GM12878 (cell line): ENCODE measurements around the gene PIGBOS1. TPM values are rescaled to one million over a fixed set of nuclear protein-coding genes. Genes with fewer than 3 reads are reported as not detected.

Experiments
- ATAC-seq: fragments of 200-7000 bp; cut with Tn5 transposase; 3 replicates; pipeline ENCODE4 v1.9.1; 2020; ENCODE audit warnings: mild to moderate bottlenecking, moderate library complexity
- Bru-seq: library from RNA; stranded (reverse); fragments of 400-500 nt; gene quantifications from one replicate; lab custom pipeline; 2021; lab: Mats Ljungman, UMichigan
- BruChase-seq, 2 experiments: library from RNA; stranded (reverse); fragments of 400-500 nt; gene quantifications; one replicate each; lab custom pipeline; 2021; lab: Mats Ljungman, UMichigan
- BruUV-seq: library from RNA; stranded (reverse); fragments of 400-500 nt; replicated peaks from 2 replicates; lab custom pipeline; 2021; lab: Mats Ljungman, UMichigan
- CTCF ChIA-PET: fragments of 300-600 bp; sonication (Branson Sonifier 250); formaldehyde crosslinking; extraction: SDS; loops from one replicate; lab custom pipeline; 2021; ENCODE audit warnings: inconsistent platforms; lab: Yijun Ruan, JAX
- POLR2A ChIA-PET: fragments of 350-600 bp; formaldehyde crosslinking; extraction: SDS; loops from one replicate; lab custom pipeline; 2021; ENCODE audit warnings: inconsistent platforms; lab: Charles Lee
- RAD21 ChIA-PET: fragments of 300-600 bp; sonication (Branson Sonifier 250); formaldehyde crosslinking; loops from one replicate; lab custom pipeline; 2023; ENCODE audit warnings: antibody characterized with exemption; ENCODE audit not compliant: unreplicated experiment; lab: Charles Lee
- SMC1A ChIA-PET: fragments of 300-600 bp; sonication (Branson Sonifier 250); formaldehyde crosslinking; loops from one replicate; lab custom pipeline; 2023; ENCODE audit not compliant: unreplicated experiment, uncharacterized antibody; lab: Charles Lee
- DNase-seq: peaks from one replicate; pipeline ENCODE4 v3.0.0-alpha.2; 2011; ENCODE audit warnings: low read depth, low spot score
- FAIRE-seq: peaks from 3 replicates; lab custom pipeline; 2011; peaks lifted over from hg19 to GRCh38; lab: Jason Lieb, UNC
- H2AFZ ChIP-seq: 2 replicates; pipeline ENCODE4 v1.6.0; 2011; ENCODE audit warnings: low read depth, low read length, control low read depth; ENCODE audit not compliant: control insufficient read depth
- H3K27ac ChIP-seq: 2 replicates; pipeline ENCODE4 v1.5.1; 2011; ENCODE audit warnings: control low read depth; ENCODE audit not compliant: control insufficient read depth, insufficient read depth
- H3K27me3 ChIP-seq, 2 experiments: replicated peaks in 1 of 2; 2 replicates each; pipeline versions ENCODE4 v1.6.0 to v1.6.1; 2011; ENCODE audit warnings: low read length in 1 of 2; ENCODE audit not compliant: control insufficient read depth in 2 of 2, insufficient read depth in 2 of 2
- H3K36me3 ChIP-seq, 2 experiments: 2 replicates each; pipeline ENCODE4 v1.5.1; 2011; ENCODE audit warnings: low read length in 1 of 2; ENCODE audit not compliant: control insufficient read depth in 2 of 2, insufficient read depth in 2 of 2
- H3K4me1 ChIP-seq: 2 replicates; pipeline ENCODE4 v1.6.1; 2011; ENCODE audit warnings: mild to moderate bottlenecking, low read length, moderate library complexity, mixed read lengths; ENCODE audit not compliant: control insufficient read depth, insufficient read depth
- H3K4me2 ChIP-seq: 2 replicates; pipeline ENCODE4 v1.6.0; 2011; ENCODE audit warnings: control low read depth; ENCODE audit not compliant: control insufficient read depth, insufficient read depth
- H3K4me3 ChIP-seq: fragments of 200-600 bp; sonication (generic); 2 replicates; pipeline ENCODE4 v1.5.1; 2016
- H3K79me2 ChIP-seq: 2 replicates; pipeline ENCODE4 v1.6.0; 2011; ENCODE audit warnings: low read length; ENCODE audit not compliant: control insufficient read depth, insufficient read depth
- H3K9ac ChIP-seq: 2 replicates; pipeline ENCODE4 v1.8.0; 2011; ENCODE audit warnings: low read length, control low read depth, mixed read lengths; ENCODE audit not compliant: control insufficient read depth, insufficient read depth
- H3K9me3 ChIP-seq: replicated peaks from 3 replicates; pipeline ENCODE4 v1.5.1; 2011; ENCODE audit warnings: mild to moderate bottlenecking, low read length; ENCODE audit not compliant: control insufficient read depth, insufficient read depth
- H4K20me1 ChIP-seq: 2 replicates; pipeline ENCODE4 v1.6.0; 2011; ENCODE audit not compliant: control insufficient read depth, insufficient read depth
- ASH2L ChIP-seq: fragments of 300-600, 200-600 bp; sonication (generic); IDR thresholded peaks from 2 replicates; pipeline ENCODE4 v1.6.1; 2017; ENCODE audit warnings: low read depth, mild to moderate bottlenecking, borderline replicate concordance
- ATF7 ChIP-seq: fragments of 450-650 bp; IDR thresholded peaks from 2 replicates; pipeline ENCODE4 v1.6.1; 2016; ENCODE audit warnings: low read depth, mild to moderate bottlenecking
- BCL11A ChIP-seq: IDR thresholded peaks from 2 replicates; pipeline ENCODE4 v1.6.1; 2011; ENCODE audit warnings: low read depth, low read length
- CREM ChIP-seq: IDR thresholded peaks from 2 replicates; pipeline ENCODE4 v1.6.1; 2014; ENCODE audit warnings: antibody characterized with exemption, low read depth
- E2F4 ChIP-seq: IDR thresholded peaks from 2 replicates; pipeline ENCODE4 v1.6.1; 2012; ENCODE audit warnings: low read depth, low read length, improper control_type of control experiment
- FOXK2 ChIP-seq: fragments of 450-650 bp; IDR thresholded peaks from 2 replicates; pipeline ENCODE4 v1.6.1; 2017; ENCODE audit warnings: mild to moderate bottlenecking, moderate library complexity
- HDGF ChIP-seq: fragments of 450-650 bp; IDR thresholded peaks from 2 replicates; pipeline ENCODE4 v1.6.1; 2016; ENCODE audit warnings: antibody characterized with exemption
- JUND ChIP-seq: IDR thresholded peaks from 2 replicates; pipeline ENCODE4 v1.6.1; 2012; ENCODE audit warnings: low read depth, mild to moderate bottlenecking, low read length, improper control_type of control experiment, moderate library complexity
- MEF2B ChIP-seq: fragments of 450-650 bp; IDR thresholded peaks from 2 replicates; pipeline ENCODE4 v1.6.1; 2018; ENCODE audit warnings: mild to moderate bottlenecking, moderate library complexity; ENCODE audit not compliant: partially characterized antibody, poor library complexity, severe bottlenecking
- NR2F1 ChIP-seq: fragments of 450-650 bp; conservative IDR thresholded peaks from 2 replicates; pipeline ENCODE4 v1.6.1; 2017; ENCODE audit warnings: mild to moderate bottlenecking
- POLR2AphosphoS5 ChIP-seq: IDR thresholded peaks from 2 replicates; pipeline ENCODE4 v1.6.1; 2011; ENCODE audit warnings: mild to moderate bottlenecking, low read length, inconsistent platforms
- RELA ChIP-seq: fragments of 450-650 bp; IDR thresholded peaks from 2 replicates; pipeline ENCODE4 v1.8.0; 2014; ENCODE audit warnings: borderline replicate concordance; ENCODE audit not compliant: partially characterized antibody
- SIN3A ChIP-seq: IDR thresholded peaks from 2 replicates; pipeline ENCODE4 v1.6.1; 2012; ENCODE audit warnings: low read depth, low read length, improper control_type of control experiment
- ZNF207 ChIP-seq: fragments of 450-650 bp; IDR thresholded peaks from 2 replicates; pipeline ENCODE4 v1.6.1; 2014; ENCODE audit warnings: antibody characterized with exemption, mild to moderate bottlenecking, borderline replicate concordance
- ZNF384 ChIP-seq: IDR thresholded peaks from 2 replicates; pipeline ENCODE4 v1.6.1; 2012; ENCODE audit warnings: low read depth, mild to moderate bottlenecking, low read length, improper control_type of control experiment, borderline replicate concordance
- WGBS: methylation state at CpG from one replicate; pipeline ENCODE4 v1.1.6; 2016; ENCODE audit warnings: low lambda C conversion rate; ENCODE audit not compliant: insufficient replicate concordance, insufficient coverage; ENCODE audit errors: missing lambda C conversion rate; 5-methylcytosine and 5-hydroxymethylcytosine counted together
- in situ Hi-C: fragments of 300-500 bp; cut with MboI; formaldehyde crosslinking; loops from 9 replicates; pipeline ENCODE4 v1.14.3; 2018; ENCODE audit warnings: mixed read lengths
- intact Hi-C: fragments of 100-400 bp; cut with micrococcal nuclease; formaldehyde crosslinking; loops from one replicate; pipeline ENCODE4 v1.14.2; 2022; ENCODE audit not compliant: unreplicated experiment
- long read RNA-seq, 2 experiments: library from polyadenylated mRNA; unstranded; transcript quantifications; one replicate each; pipeline ENCODE4 v2.0.0, GENCODE V29; 2019 to 2020
- polyA minus RNA-seq, 3 experiments: library from RNA; depleted of rRNA, polyadenylated mRNA; stranded (reverse); fragments of >200 nt; gene quantifications; 2 replicates each; pipeline ENCODE4 v1.2.3, GENCODE V29; 2011
- polyA plus RNA-seq, 11 experiments: library from polyadenylated mRNA; depleted of rRNA in 4 of 11; unstranded in 6 of 11; stranded (reverse) in 5 of 11; fragments of >200 nt; fragmentation: Nextera tagmentation in 4 of 11; fragmentation: Illumina TruSeq in 1 of 11; extraction: Ambion mirVana in 4 of 11; extraction: Trizol in 1 of 11; gene quantifications; 1 replicate in 1 of 11; 2 replicates in 10 of 11; pipeline versions ENCODE4 v1.2.1 to v1.2.3, GENCODE V29; 2011 to 2016; ENCODE audit warnings: inconsistent platforms in 2 of 11, missing spikeins in 2 of 11, low read depth in 1 of 11
- total RNA-seq, 4 experiments: library from RNA; depleted of rRNA in 3 of 4; stranded (reverse); fragments of >200 nt in 3 of 4; fragmentation: Illumina TruSeq in 1 of 4; extraction: Trizol in 1 of 4; gene quantifications; 2 replicates each; pipeline versions ENCODE4 v1.2.1 to v1.2.3, GENCODE V29; 2013 to 2021
- TF ChIP-seq, protein P1 (sequence below): fragments of 450-650 bp; IDR thresholded peaks from 2 replicates; pipeline ENCODE4 v1.6.1; 2014; ENCODE audit warnings: mild to moderate bottlenecking

Gene PIGBOS1
- total RNA-seq (2013; cell fraction: nucleolus; rRNA removed): 18.0 and 21.5 TPM in 2 replicates
- 7.1 and 8.1 TPM in 2 replicates for total RNA-seq (2014; rRNA removed)
- 14.0 and 14.1 TPM in 2 replicates for total RNA-seq (2014; rRNA removed; fragmentation: Illumina TruSeq; extraction: Trizol)
- 7.1 and 7.6 TPM in 2 replicates for total RNA-seq (2021)
- polyA plus RNA-seq (2011; ENCODE audit: low read depth): 13.4 TPM
- 9.9 and 17.1 TPM in 2 replicates for polyA plus RNA-seq (2011; rRNA removed)
- polyA plus RNA-seq (2011; cell fraction: cytosol; rRNA removed): 8.7 and 11.8 TPM in 2 replicates
- 3.9 and 5.1 TPM in 2 replicates for polyA plus RNA-seq (2011; cell fraction: nucleus; rRNA removed)
- 12.8 and 18.7 TPM in 2 replicates for polyA plus RNA-seq (2012)
- 5.7 and 9.0 TPM in 2 replicates for polyA plus RNA-seq (2014; fragmentation: Illumina TruSeq; extraction: Trizol)
- polyA plus RNA-seq (2014; fragmentation: Nextera tagmentation; extraction: Ambion mirVana): 10 to 100 TPM; 19.9 to 24.7 TPM
- 10.5 and 12.5 TPM in 2 replicates for polyA plus RNA-seq (2014; rRNA removed)
- 10 to 100 TPM; 10.0 to 13.2 TPM for polyA plus RNA-seq (2016; fragmentation: Nextera tagmentation; extraction: Ambion mirVana)
- polyA minus RNA-seq (2011; rRNA and poly(A)+ RNA removed): 2.2 and 2.6 TPM in 2 replicates
- polyA minus RNA-seq (2011; cell fraction: cytosol; rRNA and poly(A)+ RNA removed): 4.0 and 5.2 TPM in 2 replicates
- 7.7 and 16.2 TPM in 2 replicates for polyA minus RNA-seq (2011; cell fraction: nucleus; rRNA and poly(A)+ RNA removed)
- percentile 90 among the genes with signal in this experiment for Bru-seq, nascent RNA
- percentile 83 among the genes with signal in this experiment for BruChase-seq, experiment 1, labeled RNA remaining after a 6-hour chase
- percentile 89 among the genes with signal in this experiment for BruChase-seq, experiment 2, labeled RNA remaining after a 2-hour chase
- long read RNA-seq, experiment 1, partial matches to known transcripts: 0 of 5 reads
- long read RNA-seq, experiment 1, other reads (novel, unspliced or antisense): 0 of 5 reads
- long read RNA-seq, experiment 2, transcript PIGBOS1-201 (2 exons, 866 nt): minor isoform, 5 of 19 reads
- long read RNA-seq, experiment 2, transcript PIGBOS1-203 (2 exons, 801 nt): major isoform, 11 of 19 reads
- long read RNA-seq, experiment 2, partial matches to known transcripts: 0 of 19 reads
- long read RNA-seq, experiment 2, other reads (novel, unspliced or antisense): 2 of 19 reads

- H3K79me2 ChIP-seq: peaks cover 33% of the 10 kb centered on the region
- FAIRE-seq (peak; percentile 89), ATAC-seq (peak; percentile 92), DNase-seq (peak; percentile 76)
- in situ Hi-C loops (no loop called here), intact Hi-C loops (loop anchor here (2.0 kb wide), 1 partner anchor 90 kb away; the partner anchor contains the start of genes CCPG1 and PIERCE2)
- H3K9me3 ChIP-seq: no peaks in the 10 kb centered on the region
- no peaks in the 10 kb centered on the region for H3K4me1 ChIP-seq
- ChIA-PET RAD21 (interaction anchor here (0.9 to 2.3 kb wide), 8 partner anchors 28 to 122 kb away, joined by 3 to 24 read pairs (median 4); partner anchors contain the start of genes CCPG1, PIERCE2 and RSL24D1), POLR2A (interaction anchor here (0.6 to 2.5 kb wide), 5 partner anchors 37 to 110 kb away, joined by 3 to 12 read pairs (median 3); partner anchors contain the start of genes CCPG1 and PIERCE2), CTCF (interaction anchor here (0.6 to 2.0 kb wide), 12 partner anchors 10 to 140 kb away, joined by 3 to 11 read pairs (median 3); partner anchors contain the start of genes CCPG1, PIERCE2 and RSL24D1), SMC1A (interaction anchor here (0.6 to 2.5 kb wide), 21 partner anchors 21 to 1341 kb away, joined by 3 to 13 read pairs (median 5); partner anchors contain the start of genes CCPG1, PIERCE2 and UNC13C)
- H3K4me3 ChIP-seq: peak within 1 kb of the TSS; percentile 80
- under 1% methylated on average over 43 of the region's 49 CpGs for WGBS
- peak within 1 kb of the TSS; percentile 99 for H2AFZ ChIP-seq
- no peaks in the 10 kb centered on the region; a peak in 1 of 4 replicates for H3K36me3 ChIP-seq
- peak within 1 kb of the TSS; percentile 92 for H3K4me2 ChIP-seq
- H3K27me3 ChIP-seq: no peaks in the 10 kb centered on the region
- peak within 1 kb of the TSS; percentile 100 for H3K9ac ChIP-seq
- H4K20me1 ChIP-seq: no peaks in the 10 kb centered on the region
- TSS peak; percentile 62 for BruUV-seq
- H3K27ac ChIP-seq: peak within 1 kb of the TSS; percentile 100
- no peak; the same call in 1 of the 2 replicates for TF ChIP-seq NR2F1
- TF ChIP-seq FOXK2: peak; percentile 46; the same call in 1 of the 2 replicates
- no peak for TF ChIP-seq RELA
- no peak; the same call in 1 of the 2 replicates for TF ChIP-seq HDGF
- peak; percentile 96 for TF ChIP-seq POLR2AphosphoS5
- peak; percentile 58 for TF ChIP-seq MEF2B
- peak; percentile 93; the same call in 1 of the 2 replicates for TF ChIP-seq ZNF207
- peak; percentile 71; the same call in 1 of the 2 replicates for TF ChIP-seq ASH2L
- TF ChIP-seq, protein P1, sequence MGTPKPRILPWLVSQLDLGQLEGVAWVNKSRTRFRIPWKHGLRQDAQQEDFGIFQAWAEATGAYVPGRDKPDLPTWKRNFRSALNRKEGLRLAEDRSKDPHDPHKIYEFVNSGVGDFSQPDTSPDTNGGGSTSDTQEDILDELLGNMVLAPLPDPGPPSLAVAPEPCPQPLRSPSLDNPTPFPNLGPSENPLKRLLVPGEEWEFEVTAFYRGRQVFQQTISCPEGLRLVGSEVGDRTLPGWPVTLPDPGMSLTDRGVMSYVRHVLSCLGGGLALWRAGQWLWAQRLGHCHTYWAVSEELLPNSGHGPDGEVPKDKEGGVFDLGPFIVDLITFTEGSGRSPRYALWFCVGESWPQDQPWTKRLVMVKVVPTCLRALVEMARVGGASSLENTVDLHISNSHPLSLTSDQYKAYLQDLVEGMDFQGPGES: no peak
- TF ChIP-seq SIN3A: no peak
- TF ChIP-seq JUND: no peak
- no peak for TF ChIP-seq E2F4
- TF ChIP-seq ATF7: peak; percentile 75
- no peak for TF ChIP-seq BCL11A
- TF ChIP-seq ZNF384: 0 out of 2 replicates have a peak, but pooled peaks have one; percentile 33
- TF ChIP-seq CREM: peak; percentile 80
Observed at GRCh38 chr15:55318588-55319494, at the start of gene PIGBOS1, which contains the start of gene PIGB. TSS of gene PIGBOS1 (minus strand) at chr15:55319123. CDS start at chr15:55317792, 1,331 bp downstream. TSS of gene PIGB (plus strand) at chr15:55319222. CDS start at chr15:55319251, 29 bp downstream.
